SK-N-SH treated with all-trans-retinoic acid at 6 μM for 48 hours (cell line): Measurements from ENCODE around the gene EWSR1.

ENCODE experiments used
- ATAC-seq: fragments of 200-7000 bp; cut with Tn5 transposase; 3 replicates; pipeline ENCODE4 v1.9.1; 2020; ENCODE audit warnings: mild to moderate bottlenecking, moderate library complexity
- ARNTL ChIP-seq: fragments of 450-650 bp; formaldehyde crosslinking; IDR thresholded peaks from 2 replicates; pipeline ENCODE4 v1.5.0; 2020; ENCODE audit warnings: low read depth, mild to moderate bottlenecking, moderate library complexity, borderline replicate concordance
- BACH2 ChIP-seq: fragments of 250-450 bp; sonication (Bioruptor Pico); IDR thresholded peaks from 2 replicates; pipeline ENCODE4 v1.9.0; 2021; ENCODE audit warnings: mild to moderate bottlenecking, borderline replicate concordance
- ESRRG ChIP-seq: fragments of 250-450 bp; sonication (Bioruptor Pico); IDR thresholded peaks from 2 replicates; pipeline ENCODE4 v1.6.1; 2021; ENCODE audit warnings: mild to moderate bottlenecking
- GLIS3 ChIP-seq: fragments of 250-450 bp; sonication (Bioruptor Pico); IDR thresholded peaks from 2 replicates; pipeline ENCODE4 v1.5.0; 2020; ENCODE audit warnings: mild to moderate bottlenecking, moderate library complexity
- ISL1 ChIP-seq: fragments of 250-450 bp; sonication (Bioruptor Pico); IDR thresholded peaks from 2 replicates; pipeline ENCODE4 v2.1.2; 2022; ENCODE audit warnings: mild to moderate bottlenecking, moderate library complexity
- OSR1 ChIP-seq: fragments of 250-450 bp; sonication (Bioruptor Pico); IDR thresholded peaks from 2 replicates; pipeline ENCODE4 v1.8.0; 2022; ENCODE audit warnings: moderate library complexity, mild to moderate bottlenecking, inconsistent platforms
- PPARA ChIP-seq: fragments of 250-450 bp; sonication (Bioruptor Pico); IDR thresholded peaks from 2 replicates; pipeline ENCODE4 v1.5.0; 2020; ENCODE audit warnings: mild to moderate bottlenecking, borderline replicate concordance
- RARB ChIP-seq: fragments of 250-450 bp; sonication (Bioruptor Pico); IDR thresholded peaks from 2 replicates; pipeline ENCODE4 v1.8.0; 2021; ENCODE audit warnings: mild to moderate bottlenecking, moderate library complexity
- TCF4 ChIP-seq: fragments of 250-450 bp; sonication (Bioruptor Pico); IDR thresholded peaks from 2 replicates; pipeline ENCODE4 v1.8.0; 2021; ENCODE audit warnings: mild to moderate bottlenecking, moderate library complexity, borderline replicate concordance
- TOX ChIP-seq: fragments of 250-450 bp; sonication (Bioruptor Pico); IDR thresholded peaks from 2 replicates; pipeline ENCODE4 v1.8.0; 2021; ENCODE audit warnings: mild to moderate bottlenecking, moderate library complexity, borderline replicate concordance
- ZC3H10 ChIP-seq: fragments of 250-450 bp; sonication (Bioruptor Pico); IDR thresholded peaks from 2 replicates; pipeline ENCODE4 v1.5.1; 2021; ENCODE audit warnings: mild to moderate bottlenecking, moderate library complexity
- ZFP3 ChIP-seq: fragments of 250-450 bp; sonication (Bioruptor Pico); IDR thresholded peaks from 2 replicates; pipeline ENCODE4 v1.5.0; 2020; ENCODE audit warnings: mild to moderate bottlenecking, moderate library complexity
- ZFP30 ChIP-seq: fragments of 450-650 bp; formaldehyde crosslinking; IDR thresholded peaks from 2 replicates; pipeline ENCODE4 v1.5.0; 2022; ENCODE audit warnings: mild to moderate bottlenecking, moderate library complexity
- ZNF565 ChIP-seq: fragments of 450-650 bp; formaldehyde crosslinking; conservative IDR thresholded peaks from 2 replicates; pipeline ENCODE4 v1.5.0; 2020; ENCODE audit warnings: low read depth, mild to moderate bottlenecking, moderate library complexity
- ZNF70 ChIP-seq: fragments of 450-650 bp; formaldehyde crosslinking; IDR thresholded peaks from 2 replicates; pipeline ENCODE4 v1.5.0; 2020; ENCODE audit warnings: mild to moderate bottlenecking, moderate library complexity
- ZNF8 ChIP-seq: fragments of 450-650 bp; formaldehyde crosslinking; IDR thresholded peaks from 2 replicates; pipeline ENCODE4 v1.5.0; 2020; ENCODE audit warnings: mild to moderate bottlenecking, moderate library complexity
- TF ChIP-seq, protein P1 (sequence below): fragments of 250-450 bp; sonication (Bioruptor Pico); IDR thresholded peaks from 2 replicates; pipeline ENCODE4 v1.5.1; 2020; ENCODE audit warnings: low read depth, mild to moderate bottlenecking, moderate library complexity
- TF ChIP-seq, protein P2 (sequence below): fragments of 250-450 bp; sonication (Bioruptor Pico); IDR thresholded peaks from 2 replicates; pipeline ENCODE4 v1.8.0; 2021; ENCODE audit warnings: low read depth, mild to moderate bottlenecking, moderate library complexity, borderline replicate concordance
- TF ChIP-seq, protein P3 (sequence below): fragments of 250-450 bp; sonication (Bioruptor Pico); IDR thresholded peaks from 2 replicates; pipeline ENCODE4 v1.5.1; 2021; ENCODE audit warnings: mild to moderate bottlenecking, moderate library complexity
- TF ChIP-seq, protein P4 (sequence below): fragments of 250-450 bp; sonication (Bioruptor Pico); IDR thresholded peaks from 2 replicates; pipeline ENCODE4 v1.8.0; 2020; ENCODE audit warnings: mild to moderate bottlenecking, moderate library complexity, borderline replicate concordance
- TF ChIP-seq, protein P5 (sequence below): fragments of 250-450 bp; sonication (Bioruptor Pico); IDR thresholded peaks from 2 replicates; pipeline ENCODE4 v1.5.0; 2020; ENCODE audit warnings: mild to moderate bottlenecking, moderate library complexity

EWSR1 gene

DNA sequence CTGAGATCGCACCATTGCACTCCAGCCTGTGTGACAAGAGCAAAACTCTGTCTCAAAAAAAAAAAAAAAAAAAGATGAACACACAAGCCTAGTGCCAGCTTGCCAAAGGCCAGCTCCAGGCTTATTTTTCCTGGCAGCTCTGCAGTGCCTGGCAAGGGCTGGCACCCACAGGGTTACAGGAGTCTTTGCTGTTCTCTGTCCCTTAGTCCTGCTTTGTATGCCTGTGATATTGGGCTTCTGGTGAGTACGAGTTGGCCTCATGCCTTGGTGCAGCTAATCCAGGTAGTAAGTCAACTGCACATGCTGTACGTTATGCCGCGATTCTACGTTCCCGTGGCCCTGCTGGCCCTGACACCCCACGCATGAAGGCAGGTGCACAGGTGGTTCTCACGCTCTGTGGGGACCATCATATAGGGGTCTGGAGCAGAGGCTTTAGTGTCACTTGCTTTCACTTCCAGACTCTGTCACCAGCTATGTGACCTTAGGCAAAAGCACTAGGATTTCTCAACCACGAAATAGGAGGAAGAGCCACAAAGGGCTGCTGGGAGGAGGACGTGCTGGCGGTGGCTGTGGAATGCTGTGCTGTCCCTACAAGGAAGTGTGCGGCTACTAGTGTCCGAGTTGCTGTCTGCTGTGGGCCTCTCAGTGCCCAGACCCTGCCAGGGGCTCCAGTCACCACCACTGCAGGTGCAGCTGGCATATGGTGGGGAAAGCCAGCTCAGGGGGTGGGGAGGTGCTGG is 68.9 kb downstream of the EWSR1 start:
- TF ChIP-seq ISL1 (CRISPR knock-in tag), result no peak
- no peak for TF ChIP-seq ZFP3 (CRISPR knock-in tag)
- TF ChIP-seq ZNF565 (CRISPR knock-in tag), result no peak
- TF ChIP-seq BACH2 (CRISPR knock-in tag), result no peak
- TF ChIP-seq, protein P1, sequence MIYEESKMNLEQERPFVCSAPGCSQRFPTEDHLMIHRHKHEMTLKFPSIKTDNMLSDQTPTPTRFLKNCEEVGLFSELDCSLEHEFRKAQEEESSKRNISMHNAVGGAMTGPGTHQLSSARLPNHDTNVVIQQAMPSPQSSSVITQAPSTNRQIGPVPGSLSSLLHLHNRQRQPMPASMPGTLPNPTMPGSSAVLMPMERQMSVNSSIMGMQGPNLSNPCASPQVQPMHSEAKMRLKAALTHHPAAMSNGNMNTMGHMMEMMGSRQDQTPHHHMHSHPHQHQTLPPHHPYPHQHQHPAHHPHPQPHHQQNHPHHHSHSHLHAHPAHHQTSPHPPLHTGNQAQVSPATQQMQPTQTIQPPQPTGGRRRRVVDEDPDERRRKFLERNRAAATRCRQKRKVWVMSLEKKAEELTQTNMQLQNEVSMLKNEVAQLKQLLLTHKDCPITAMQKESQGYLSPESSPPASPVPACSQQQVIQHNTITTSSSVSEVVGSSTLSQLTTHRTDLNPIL (CRISPR knock-in tag), result no peak
- TF ChIP-seq ZNF70 (CRISPR knock-in tag), result no peak
- TF ChIP-seq, protein P2, sequence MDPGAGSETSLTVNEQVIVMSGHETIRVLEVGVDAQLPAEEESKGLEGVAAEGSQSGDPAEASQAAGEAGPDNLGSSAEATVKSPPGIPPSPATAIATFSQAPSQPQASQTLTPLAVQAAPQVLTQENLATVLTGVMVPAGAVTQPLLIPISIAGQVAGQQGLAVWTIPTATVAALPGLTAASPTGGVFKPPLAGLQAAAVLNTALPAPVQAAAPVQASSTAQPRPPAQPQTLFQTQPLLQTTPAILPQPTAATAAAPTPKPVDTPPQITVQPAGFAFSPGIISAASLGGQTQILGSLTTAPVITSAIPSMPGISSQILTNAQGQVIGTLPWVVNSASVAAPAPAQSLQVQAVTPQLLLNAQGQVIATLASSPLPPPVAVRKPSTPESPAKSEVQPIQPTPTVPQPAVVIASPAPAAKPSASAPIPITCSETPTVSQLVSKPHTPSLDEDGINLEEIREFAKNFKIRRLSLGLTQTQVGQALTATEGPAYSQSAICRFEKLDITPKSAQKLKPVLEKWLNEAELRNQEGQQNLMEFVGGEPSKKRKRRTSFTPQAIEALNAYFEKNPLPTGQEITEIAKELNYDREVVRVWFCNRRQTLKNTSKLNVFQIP (CRISPR knock-in tag), result no peak
- TF ChIP-seq, protein P3, sequence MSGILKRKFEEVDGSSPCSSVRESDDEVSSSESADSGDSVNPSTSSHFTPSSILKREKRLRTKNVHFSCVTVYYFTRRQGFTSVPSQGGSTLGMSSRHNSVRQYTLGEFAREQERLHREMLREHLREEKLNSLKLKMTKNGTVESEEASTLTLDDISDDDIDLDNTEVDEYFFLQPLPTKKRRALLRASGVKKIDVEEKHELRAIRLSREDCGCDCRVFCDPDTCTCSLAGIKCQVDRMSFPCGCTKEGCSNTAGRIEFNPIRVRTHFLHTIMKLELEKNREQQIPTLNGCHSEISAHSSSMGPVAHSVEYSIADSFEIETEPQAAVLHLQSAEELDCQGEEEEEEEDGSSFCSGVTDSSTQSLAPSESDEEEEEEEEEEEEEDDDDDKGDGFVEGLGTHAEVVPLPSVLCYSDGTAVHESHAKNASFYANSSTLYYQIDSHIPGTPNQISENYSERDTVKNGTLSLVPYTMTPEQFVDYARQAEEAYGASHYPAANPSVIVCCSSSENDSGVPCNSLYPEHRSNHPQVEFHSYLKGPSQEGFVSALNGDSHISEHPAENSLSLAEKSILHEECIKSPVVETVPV (CRISPR knock-in tag), result no peak
- no peak for TF ChIP-seq ZFP30 (CRISPR knock-in tag)
- TF ChIP-seq ZC3H10 (CRISPR knock-in tag), result no peak
- no peak for TF ChIP-seq ESRRG
- no peak for TF ChIP-seq OSR1 (CRISPR knock-in tag)
- no peak for TF ChIP-seq TOX (CRISPR knock-in tag)
- TF ChIP-seq, protein P4, sequence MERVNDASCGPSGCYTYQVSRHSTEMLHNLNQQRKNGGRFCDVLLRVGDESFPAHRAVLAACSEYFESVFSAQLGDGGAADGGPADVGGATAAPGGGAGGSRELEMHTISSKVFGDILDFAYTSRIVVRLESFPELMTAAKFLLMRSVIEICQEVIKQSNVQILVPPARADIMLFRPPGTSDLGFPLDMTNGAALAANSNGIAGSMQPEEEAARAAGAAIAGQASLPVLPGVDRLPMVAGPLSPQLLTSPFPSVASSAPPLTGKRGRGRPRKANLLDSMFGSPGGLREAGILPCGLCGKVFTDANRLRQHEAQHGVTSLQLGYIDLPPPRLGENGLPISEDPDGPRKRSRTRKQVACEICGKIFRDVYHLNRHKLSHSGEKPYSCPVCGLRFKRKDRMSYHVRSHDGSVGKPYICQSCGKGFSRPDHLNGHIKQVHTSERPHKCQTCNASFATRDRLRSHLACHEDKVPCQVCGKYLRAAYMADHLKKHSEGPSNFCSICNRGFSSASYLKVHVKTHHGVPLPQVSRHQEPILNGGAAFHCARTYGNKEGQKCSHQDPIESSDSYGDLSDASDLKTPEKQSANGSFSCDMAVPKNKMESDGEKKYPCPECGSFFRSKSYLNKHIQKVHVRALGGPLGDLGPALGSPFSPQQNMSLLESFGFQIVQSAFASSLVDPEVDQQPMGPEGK (CRISPR knock-in tag), result no peak
- no peak for TF ChIP-seq GLIS3 (CRISPR knock-in tag)
- no peak for TF ChIP-seq PPARA
- TF ChIP-seq ARNTL (CRISPR knock-in tag), result no peak
- TF ChIP-seq, protein P5, sequence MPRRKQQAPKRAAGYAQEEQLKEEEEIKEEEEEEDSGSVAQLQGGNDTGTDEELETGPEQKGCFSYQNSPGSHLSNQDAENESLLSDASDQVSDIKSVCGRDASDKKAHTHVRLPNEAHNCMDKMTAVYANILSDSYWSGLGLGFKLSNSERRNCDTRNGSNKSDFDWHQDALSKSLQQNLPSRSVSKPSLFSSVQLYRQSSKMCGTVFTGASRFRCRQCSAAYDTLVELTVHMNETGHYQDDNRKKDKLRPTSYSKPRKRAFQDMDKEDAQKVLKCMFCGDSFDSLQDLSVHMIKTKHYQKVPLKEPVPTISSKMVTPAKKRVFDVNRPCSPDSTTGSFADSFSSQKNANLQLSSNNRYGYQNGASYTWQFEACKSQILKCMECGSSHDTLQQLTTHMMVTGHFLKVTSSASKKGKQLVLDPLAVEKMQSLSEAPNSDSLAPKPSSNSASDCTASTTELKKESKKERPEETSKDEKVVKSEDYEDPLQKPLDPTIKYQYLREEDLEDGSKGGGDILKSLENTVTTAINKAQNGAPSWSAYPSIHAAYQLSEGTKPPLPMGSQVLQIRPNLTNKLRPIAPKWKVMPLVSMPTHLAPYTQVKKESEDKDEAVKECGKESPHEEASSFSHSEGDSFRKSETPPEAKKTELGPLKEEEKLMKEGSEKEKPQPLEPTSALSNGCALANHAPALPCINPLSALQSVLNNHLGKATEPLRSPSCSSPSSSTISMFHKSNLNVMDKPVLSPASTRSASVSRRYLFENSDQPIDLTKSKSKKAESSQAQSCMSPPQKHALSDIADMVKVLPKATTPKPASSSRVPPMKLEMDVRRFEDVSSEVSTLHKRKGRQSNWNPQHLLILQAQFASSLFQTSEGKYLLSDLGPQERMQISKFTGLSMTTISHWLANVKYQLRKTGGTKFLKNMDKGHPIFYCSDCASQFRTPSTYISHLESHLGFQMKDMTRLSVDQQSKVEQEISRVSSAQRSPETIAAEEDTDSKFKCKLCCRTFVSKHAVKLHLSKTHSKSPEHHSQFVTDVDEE (CRISPR knock-in tag), result no peak
- ATAC-seq, result no peak

DNA sequence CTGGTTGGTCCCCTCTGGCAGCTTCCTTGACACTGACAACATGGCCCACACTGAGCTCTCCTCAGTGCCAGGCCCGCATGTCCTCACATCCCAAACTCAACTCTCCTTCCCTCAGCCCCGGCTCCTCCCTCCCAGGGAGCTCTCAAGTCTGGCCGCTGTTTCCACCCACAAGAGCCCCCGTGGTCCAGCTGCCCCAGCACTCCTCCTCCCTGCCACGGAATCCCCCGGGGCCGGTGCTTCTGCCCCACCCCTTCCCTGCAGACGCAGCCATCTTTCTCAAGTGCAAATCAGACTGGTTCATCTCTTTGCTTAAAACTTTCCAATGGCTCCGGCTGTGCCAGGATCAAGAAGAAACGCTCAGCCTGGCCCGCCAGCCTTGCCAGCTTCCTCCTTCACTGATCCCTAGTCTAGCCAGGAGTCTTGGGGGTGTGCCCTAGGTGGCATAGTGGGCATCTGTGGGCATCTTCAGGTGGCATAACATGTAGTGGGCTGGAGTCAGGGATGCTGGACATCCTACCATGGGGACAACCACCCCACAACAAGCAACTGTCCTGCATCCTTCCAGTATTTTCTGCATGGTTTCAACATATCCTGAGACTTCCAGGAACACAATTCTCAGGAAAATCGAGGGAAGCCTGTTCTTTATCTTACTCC is 69.7 kb downstream of the EWSR1 start:
- no peak for ATAC-seq
- TF ChIP-seq, protein P4 (CRISPR knock-in tag), result no peak
- TF ChIP-seq ZNF8 (CRISPR knock-in tag) (no peak), PPARA (no peak), TCF4 (no peak), GLIS3 (CRISPR knock-in tag) (no peak), ZFP3 (CRISPR knock-in tag) (no peak), RARB (CRISPR knock-in tag) (no peak)
- TF ChIP-seq, protein P1 (CRISPR knock-in tag), result no peak
- TF ChIP-seq, protein P2 (CRISPR knock-in tag), result no peak
